Embryonic facial prominence (tissue), 1 donor: ENCODE measurements around the gene RNF220.

ENCODE experiments used
- DNase-seq: peaks from one replicate; pipeline ENCODE4 v3.0.0-alpha.2; 2016; ENCODE audit errors: extremely low spot score

Gene RNF220

DNA sequence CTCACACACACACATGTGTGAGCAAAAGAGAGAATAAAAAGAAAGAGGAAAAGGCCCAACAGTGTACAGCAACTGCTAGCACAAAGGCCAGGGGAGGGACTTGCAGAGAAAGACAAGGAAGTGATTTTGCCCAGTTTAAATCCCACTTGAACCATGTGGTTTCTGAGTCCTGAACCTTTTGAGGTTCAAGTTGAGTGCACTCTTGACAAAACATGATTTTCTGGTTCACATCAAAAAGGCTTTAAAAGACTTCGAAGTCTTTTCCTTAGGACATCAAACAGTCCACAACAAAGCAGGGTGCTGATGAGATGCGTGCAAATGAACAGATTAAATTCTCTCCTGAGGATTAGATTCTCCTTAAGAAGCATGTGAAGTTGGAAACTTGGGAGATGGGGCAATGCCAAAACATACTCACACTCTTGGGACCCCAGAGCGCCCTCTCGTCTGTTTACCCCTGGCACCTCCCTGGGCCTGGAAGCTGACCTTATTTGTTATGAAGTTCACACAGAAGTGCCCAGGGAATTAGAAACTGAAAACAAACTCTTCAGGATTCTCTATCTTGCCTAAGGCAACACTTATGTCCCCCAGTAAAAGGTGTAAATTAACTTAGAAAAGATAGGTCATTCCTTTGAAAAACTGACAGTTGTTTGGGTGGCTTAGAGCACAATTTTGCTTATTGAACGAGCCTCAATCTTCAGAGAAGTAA is 31.5 kb downstream of the RNF220 start:
- no peak for DNase-seq

GRCh38 chr1:44437107-44437716 is 32.2 kb downstream of the RNF220 start:
- no peak for DNase-seq

DNA sequence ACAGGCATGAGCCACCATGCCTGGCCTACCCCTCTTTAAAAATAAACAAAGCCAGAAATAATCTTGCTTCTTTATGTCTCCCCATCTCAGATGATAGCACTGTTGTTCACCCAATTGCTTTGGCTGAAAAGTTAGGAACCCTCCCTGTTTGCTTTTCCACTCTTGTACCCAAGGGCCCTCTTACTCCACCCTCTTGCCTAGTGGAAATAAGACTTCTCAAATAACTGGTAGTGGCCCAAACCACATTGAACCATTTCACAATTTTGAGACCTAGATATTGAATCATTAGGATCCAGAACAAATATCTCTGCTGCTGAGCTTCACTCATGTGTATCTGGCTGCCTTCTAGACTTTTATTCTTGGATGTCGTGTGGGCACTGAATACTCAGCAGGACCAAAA is 37.7 kb downstream of the RNF220 start:
- no peak for DNase-seq

- DNase-seq = no peak
These were observed 42.2 kb downstream of the RNF220 start for GRCh38 chr1:44447051-44447810.

DNA sequence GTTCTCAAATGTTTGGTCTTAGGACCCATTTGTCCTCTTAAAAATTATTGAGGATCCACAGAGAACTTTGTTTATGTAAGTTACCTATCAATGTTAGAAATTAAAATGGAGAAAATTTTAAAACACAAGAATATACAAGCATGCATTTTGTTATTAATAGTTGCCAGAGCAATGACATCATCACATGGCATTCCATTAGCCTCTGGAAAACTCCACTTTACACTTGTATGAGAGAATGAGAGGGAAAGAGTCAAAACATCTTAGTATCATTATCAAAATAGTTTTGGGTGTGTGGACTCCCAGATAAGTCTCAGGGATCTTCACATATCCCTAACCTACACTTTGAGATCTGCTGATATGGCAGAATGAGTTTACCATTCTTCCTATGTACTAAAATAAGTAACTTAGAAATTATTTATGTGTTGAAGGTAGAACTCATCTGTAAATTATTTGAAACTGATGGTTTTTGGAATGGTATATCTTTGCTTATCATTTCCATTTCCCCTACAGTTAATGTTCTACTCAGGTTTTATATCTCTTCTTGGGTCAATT is 48.8 kb downstream of the RNF220 start:
- DNase-seq = no peak

DNA sequence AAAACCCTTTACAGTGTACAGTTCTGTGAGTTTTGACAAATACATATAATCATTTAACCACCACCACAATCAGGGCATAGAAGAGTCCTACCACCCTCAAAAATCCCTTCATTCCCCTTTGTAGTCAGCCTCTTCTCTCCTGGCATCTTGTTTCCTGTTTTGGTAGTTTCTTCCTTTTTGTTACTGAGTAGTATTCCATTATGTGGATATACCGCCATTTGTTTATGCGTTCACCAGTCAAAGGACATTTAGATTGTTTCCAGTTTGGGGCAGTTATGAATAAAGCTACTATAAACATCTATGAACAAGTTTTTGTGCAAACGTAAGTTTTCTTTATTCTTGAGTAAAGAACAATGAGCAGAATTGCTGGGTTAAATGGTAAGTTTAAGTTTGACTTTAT is 49.6 kb downstream of the RNF220 start:
- DNase-seq = no peak

DNA sequence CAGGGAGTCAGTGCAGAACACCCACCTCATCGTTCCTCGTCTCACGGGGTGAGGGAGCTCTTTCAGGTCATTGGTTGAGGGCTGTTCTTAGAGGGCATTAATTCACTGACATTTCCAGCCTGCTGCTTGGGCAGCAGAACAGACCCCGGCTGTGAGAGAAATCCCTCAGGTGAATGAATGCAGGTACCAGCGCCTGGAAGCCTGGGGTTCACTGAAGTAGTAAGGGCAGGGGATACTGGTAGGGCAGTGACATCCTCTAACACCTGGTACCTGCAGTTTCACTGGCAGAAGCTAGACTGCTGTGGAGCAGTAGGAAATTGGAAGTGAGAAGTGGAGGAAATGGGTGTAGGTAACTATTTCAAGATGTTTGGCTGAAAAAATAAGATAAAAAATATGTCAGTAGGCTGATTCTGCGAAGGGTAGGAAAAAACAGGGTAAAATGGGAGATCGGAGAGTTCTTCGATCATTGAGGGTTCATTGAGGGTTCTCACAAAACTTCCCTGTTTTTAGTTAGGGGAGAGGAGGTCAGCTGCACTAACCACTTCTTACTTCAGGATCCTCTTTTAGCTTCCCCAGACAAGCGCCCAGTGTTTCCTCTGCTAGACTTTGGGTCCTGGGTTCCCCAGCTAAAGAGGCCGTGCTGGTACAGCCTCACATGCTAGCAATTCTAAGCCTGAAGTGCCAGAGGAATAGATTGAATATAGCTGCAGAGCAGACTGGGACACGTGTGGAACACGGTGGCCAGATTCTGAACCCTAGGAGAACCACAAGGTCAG is 55.2 kb downstream of the RNF220 start:
- DNase-seq = no peak

DNA sequence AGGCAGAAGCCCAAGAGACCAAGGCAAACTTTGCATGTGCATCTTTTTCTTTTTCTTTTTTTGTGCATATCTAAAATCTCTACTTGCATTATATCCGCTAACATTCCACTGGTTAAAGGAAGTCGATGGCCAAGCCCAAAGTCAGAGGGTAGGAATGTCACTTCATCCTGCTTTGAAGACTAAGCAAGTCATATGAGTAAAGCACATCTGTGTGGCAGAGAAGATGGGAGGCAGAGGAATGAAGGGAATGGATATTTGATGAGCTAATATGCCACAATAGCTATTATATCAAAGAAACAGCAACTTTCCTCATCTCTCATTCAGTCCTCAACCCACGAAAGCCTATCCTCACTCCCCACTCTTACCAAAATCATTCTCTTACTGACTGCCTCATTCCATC is 59.3 kb downstream of the RNF220 start:
- DNase-seq = no peak

DNA sequence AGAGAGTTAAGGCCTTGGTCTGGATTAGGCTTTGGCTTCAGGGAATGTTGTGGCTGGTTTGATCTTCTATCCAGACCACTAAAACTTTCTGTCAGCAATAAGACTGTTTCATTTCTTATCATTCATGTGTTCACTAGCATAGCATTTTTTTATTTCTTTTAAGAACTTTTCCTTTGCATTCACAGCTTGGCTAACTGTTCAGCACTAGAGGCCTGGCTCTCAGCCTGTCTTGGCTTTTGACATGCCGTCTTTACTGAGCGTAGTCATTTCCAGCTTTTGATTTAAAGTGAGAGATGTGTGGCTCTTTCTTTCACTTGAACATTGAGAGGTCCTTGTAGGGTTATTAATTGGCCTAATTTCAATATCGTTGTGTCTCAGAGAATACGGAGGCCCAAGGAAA is 62.5 kb downstream of the RNF220 start:
- DNase-seq = no peak

GRCh38 chr1:44471911-44472453 is 66.9 kb downstream of the RNF220 start:
- no peak for DNase-seq

- no peak for DNase-seq
These were observed 67.8 kb downstream of the RNF220 start for GRCh38 chr1:44472620-44473525.

GRCh38 chr1:44476891-44477290 is 71.8 kb downstream of the RNF220 start:
- no peak for DNase-seq

DNA sequence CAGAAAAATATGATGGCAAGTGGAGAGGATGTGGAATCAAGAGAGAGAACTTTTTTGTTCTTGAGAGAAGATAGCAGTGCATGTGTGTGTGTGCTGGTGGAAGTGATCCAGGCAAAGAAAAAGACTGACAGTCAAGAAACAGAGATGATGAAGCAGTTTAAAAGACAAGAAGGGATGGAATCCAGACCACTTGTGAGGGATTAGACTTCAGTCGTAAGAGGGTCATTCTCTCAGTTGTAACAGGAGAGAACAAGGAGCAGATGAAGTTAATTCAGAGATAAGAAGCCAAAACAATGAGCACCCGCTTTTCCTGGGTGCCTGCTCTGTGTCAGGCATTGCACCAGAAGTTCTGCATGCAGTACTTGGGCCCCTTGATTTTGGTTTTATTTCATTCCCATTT is 76.6 kb downstream of the RNF220 start:
- no peak for DNase-seq

- DNase-seq = no peak
These were observed 78.2 kb downstream of the RNF220 start for GRCh38 chr1:44483089-44483874.

DNA sequence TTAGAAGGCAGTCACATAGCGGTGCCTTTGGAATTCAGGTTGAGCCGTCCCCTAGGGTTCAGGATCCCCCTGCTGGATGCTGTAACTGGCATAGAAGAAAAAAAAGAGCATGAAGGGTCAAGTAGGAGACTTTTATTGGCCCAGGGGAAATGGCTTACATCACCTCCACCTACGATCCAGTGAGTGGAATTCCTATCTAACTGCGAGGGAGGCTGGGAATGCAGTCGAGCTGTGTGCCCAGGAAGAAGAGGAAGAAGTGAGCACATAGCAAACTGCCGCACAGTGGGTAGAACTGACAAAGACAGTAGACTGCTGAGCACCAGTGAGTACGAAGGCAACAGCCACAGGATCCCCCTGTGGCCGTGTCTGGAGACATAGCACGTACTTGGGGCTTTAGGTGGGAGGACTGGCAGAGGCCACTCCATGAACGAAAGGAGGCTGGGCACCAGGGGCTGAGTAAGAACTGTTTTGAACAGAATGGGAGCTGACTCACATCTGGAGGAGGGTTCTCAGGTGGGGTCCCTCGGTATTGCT is 79.2 kb downstream of the RNF220 start:
- DNase-seq = no peak

DNA sequence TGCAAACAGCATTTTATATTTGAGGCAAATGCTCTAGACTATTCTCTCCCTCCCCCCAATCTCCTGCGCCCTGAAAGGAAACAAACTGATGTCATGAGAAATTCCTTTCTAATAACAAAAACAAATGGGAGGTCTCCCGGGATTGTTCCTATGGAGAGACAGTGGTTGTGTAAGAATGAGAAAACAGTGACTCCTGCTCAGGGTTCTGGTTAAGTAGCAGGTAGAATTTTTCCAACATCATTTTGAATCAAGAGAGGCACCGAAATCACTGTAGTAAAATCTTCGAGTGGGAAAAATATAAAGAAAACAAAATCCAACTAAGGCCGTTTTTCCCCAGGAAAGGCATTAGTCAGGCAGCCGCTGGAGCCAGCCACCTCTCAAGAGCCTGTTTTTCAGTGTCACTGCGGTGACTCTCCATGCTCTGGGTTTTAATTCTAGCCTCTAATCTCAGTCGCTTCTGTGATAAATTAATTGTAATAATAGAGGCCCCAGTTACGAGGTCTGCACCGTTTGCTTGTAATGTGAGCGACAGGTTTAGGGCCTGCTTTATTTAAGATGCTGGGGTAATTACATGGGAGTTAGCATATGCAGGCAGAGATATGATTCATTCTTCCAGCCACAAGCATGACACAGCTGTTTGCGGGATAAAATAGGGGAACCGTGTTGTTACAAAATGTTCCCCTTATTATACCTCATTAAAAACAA is 80.3 kb downstream of the RNF220 start:
- no peak for DNase-seq

DNA sequence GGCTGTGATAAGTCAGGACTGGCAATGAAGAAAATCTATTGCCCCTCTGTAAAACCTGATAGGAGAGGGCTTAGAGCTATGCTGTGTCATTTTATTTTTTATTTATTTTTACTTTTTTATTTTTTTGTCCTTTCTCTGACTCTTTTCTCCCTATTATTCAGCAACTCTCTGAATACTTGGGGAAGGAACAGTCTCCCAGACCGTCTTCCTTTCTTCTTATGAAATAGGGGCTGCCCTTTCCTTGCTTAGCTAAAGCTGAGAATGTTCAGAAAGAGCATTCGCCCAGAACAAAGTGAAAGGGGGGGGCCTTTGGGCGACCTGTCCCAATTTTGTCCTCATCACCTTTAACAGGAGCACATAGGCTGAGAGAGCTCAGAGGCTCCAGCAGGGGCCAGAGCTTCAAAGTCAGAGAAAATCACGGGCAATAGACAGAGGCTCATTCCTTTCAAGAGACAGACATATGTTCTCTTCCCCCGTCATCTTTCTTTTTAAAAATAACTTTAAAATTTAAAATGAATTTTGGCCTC is 80.9 kb downstream of the RNF220 start:
- no peak for DNase-seq

DNA sequence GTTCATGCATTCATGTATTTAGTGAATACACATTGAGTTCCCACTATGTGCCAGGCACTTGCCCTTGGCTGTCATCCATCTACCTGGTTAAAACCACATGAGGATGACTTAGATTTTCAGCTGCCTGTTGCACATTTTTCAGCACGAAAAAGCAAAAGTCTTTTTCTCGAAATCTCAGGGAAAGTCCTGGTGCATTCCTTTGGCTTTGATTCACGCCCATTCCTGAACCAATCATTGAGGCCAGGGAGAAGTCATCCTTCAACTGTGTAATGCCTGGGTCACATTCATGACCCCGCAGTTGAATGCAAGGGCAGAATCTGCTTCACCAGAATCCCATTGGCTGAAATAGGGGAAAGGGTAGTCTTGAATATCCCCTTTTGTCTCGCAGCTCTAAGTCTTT is 84.4 kb downstream of the RNF220 start:
- DNase-seq = no peak
